Measurements from ENCODE around the gene TNFRSF4.

Gene TNFRSF4

GRCh38 chr1:1259119-1259488, 45.2 kb upstream of the TNFRSF4 start:
- no peak for FAIRE-seq
- no peak for DNase-seq (ENCODE audit: insufficient read length, low spot score)
- no peak for TF ChIP-seq CTCF (IDR thresholded peaks at IDR 0.05; ENCODE audit: insufficient read depth, missing control alignments)

GRCh38 chr1:1256956-1257871, 43.3 kb upstream of the TNFRSF4 start:
- DNase-seq (ENCODE audit: insufficient read length, low spot score) (no peak), FAIRE-seq (no peak)
- no peak for TF ChIP-seq CTCF (IDR thresholded peaks at IDR 0.05; ENCODE audit: insufficient read depth, missing control alignments)

GRCh38 chr1:1255611-1256010, 41.7 kb upstream of the TNFRSF4 start:
- TF ChIP-seq CTCF (IDR thresholded peaks at IDR 0.05; ENCODE audit: insufficient read depth, missing control alignments) = no peak
- no peak for FAIRE-seq
- DNase-seq (ENCODE audit: insufficient read length, low spot score) = no peak

GRCh38 chr1:1255078-1255477, 41.1 kb upstream of the TNFRSF4 start:
- no peak for DNase-seq (ENCODE audit: insufficient read length, low spot score)
- no peak for TF ChIP-seq CTCF (IDR thresholded peaks at IDR 0.05; ENCODE audit: insufficient read depth, missing control alignments)
- no peak for FAIRE-seq

- TF ChIP-seq CTCF (IDR thresholded peaks at IDR 0.05; ENCODE audit: insufficient read depth, missing control alignments) = no peak
- FAIRE-seq = no peak
- no peak for DNase-seq (ENCODE audit: insufficient read length, low spot score)
Measured at GRCh38 chr1:1254667-1254998, 40.7 kb upstream of the TNFRSF4 start.

GRCh38 chr1:1253972-1254666, 40.2 kb upstream of the TNFRSF4 start:
- TF ChIP-seq CTCF (IDR thresholded peaks at IDR 0.05; ENCODE audit: insufficient read depth, missing control alignments) = no peak
- DNase-seq (ENCODE audit: insufficient read length, low spot score) = no peak
- FAIRE-seq = no peak

GRCh38 chr1:1253314-1253713, 39.4 kb upstream of the TNFRSF4 start:
- FAIRE-seq = no peak
- TF ChIP-seq CTCF (IDR thresholded peaks at IDR 0.05; ENCODE audit: insufficient read depth, missing control alignments) = no peak
- no peak for DNase-seq (ENCODE audit: insufficient read length, low spot score)

Data from D721Med (cell line).